ENCODE results near the gene ST8SIA5. TPM values are rescaled to one million over a fixed set of nuclear protein-coding genes. Genes with fewer than 3 reads are reported as not detected.
A peak's percentile ranks its signal among the peaks of the same experiment; 100 is the strongest.

The ST8SIA5 gene
- polyA plus RNA-seq, 1 donor from 2014 or later = 0.93 TPM

DNA sequence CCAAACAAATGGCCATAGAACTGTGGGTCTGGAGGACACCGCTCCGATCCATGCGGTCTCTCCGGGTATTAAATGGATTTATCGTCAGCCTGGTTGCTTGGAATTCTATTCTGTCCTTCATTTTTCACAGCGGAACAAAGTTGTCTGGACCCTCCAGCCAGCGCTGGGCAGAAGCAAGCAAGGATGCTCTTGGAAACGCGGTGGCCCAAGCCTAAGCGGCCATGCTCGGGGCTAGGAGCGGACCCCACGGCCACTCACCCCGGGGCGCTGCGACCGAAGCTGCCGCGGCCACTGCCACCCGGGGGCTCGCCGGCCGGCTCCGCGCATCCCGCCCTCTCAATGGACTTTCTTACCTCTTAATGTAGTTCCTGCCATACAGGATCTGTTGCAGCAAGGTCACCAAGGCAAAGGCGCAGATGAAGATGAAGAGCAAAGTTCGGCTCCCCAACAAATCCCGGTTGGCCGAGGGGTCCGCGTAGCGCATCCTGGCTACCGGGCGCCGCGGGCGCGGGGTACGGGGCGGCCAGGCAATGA lies 761 bp downstream of the ST8SIA5 start:
- Histone ChIP-seq H3K4me3 (ENCODE audit: low read length) (peak overlapping the region; percentile 71), H3K36me3 (ENCODE audit: insufficient read depth, low read length) (no peaks in the 10 kb centered on the region), H3K4me2 (ENCODE audit: low read length) (no peak overlapping the region), H3K27ac (ENCODE audit: low read length) (no peak overlapping the region), H3F3A (ENCODE audit: insufficient read depth, low read length, poor library complexity, severe bottlenecking) (no peaks in the 10 kb centered on the region), H4K20me1 (ENCODE audit: insufficient read depth) (no peaks in the 10 kb centered on the region), H3K79me2 (replicated peaks; ENCODE audit: insufficient read depth, low read length) (no peaks in the 10 kb centered on the region), H3K9me2 (ENCODE audit: insufficient read depth, low read length) (no peaks in the 10 kb centered on the region), H3K9me3 (ENCODE audit: low read length) (no peaks in the 10 kb centered on the region), H2AFZ (ENCODE audit: low read depth, low read length) (no peak overlapping the region), H3K27me3 (ENCODE audit: insufficient read depth, low read depth, low read length) (peaks cover 55% of the 10 kb centered on the region), H3K9ac (ENCODE audit: low read length) (no peak overlapping the region)
- TF ChIP-seq RAD21 (conservative IDR thresholded peaks at IDR 0.05) = no peak
- TF ChIP-seq, protein P1, sequence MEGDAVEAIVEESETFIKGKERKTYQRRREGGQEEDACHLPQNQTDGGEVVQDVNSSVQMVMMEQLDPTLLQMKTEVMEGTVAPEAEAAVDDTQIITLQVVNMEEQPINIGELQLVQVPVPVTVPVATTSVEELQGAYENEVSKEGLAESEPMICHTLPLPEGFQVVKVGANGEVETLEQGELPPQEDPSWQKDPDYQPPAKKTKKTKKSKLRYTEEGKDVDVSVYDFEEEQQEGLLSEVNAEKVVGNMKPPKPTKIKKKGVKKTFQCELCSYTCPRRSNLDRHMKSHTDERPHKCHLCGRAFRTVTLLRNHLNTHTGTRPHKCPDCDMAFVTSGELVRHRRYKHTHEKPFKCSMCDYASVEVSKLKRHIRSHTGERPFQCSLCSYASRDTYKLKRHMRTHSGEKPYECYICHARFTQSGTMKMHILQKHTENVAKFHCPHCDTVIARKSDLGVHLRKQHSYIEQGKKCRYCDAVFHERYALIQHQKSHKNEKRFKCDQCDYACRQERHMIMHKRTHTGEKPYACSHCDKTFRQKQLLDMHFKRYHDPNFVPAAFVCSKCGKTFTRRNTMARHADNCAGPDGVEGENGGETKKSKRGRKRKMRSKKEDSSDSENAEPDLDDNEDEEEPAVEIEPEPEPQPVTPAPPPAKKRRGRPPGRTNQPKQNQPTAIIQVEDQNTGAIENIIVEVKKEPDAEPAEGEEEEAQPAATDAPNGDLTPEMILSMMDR (IDR thresholded peaks at IDR 0.05; ENCODE audit: poor library complexity, severe bottlenecking) = no peak
- TF ChIP-seq POLR2AphosphoS5 (IDR thresholded peaks at IDR 0.05) = no peak
- TF ChIP-seq MXI1 (conservative IDR thresholded peaks at IDR 0.05; ENCODE audit: poor library complexity, severe bottlenecking) = no peak
- TF ChIP-seq SMC3 (conservative IDR thresholded peaks at IDR 0.05; ENCODE audit: poor library complexity) = no peak
- TF ChIP-seq REST (IDR thresholded peaks at IDR 0.05; ENCODE audit: borderline replicate concordance) = no peak
- no peak for TF ChIP-seq EP300 (conservative IDR thresholded peaks at IDR 0.05; ENCODE audit: poor library complexity, severe bottlenecking)
- TF ChIP-seq TAF1 (IDR thresholded peaks at IDR 0.05; ENCODE audit: low read depth) = no peak
- TF ChIP-seq EZH2 (IDR thresholded peaks at IDR 0.05; ENCODE audit: borderline replicate concordance, insufficient read depth, low read length, poor library complexity, severe bottlenecking) = no peak

- H3K27ac ChIP-seq (ENCODE audit: low read length) = no peak overlapping the region
- H3K9ac ChIP-seq (ENCODE audit: low read length) = no peak overlapping the region
These were observed 1.4 kb downstream of the ST8SIA5 start for GRCh38 chr18:46755315-46756024.

More at GRCh38 chr18:46755315-46756024, 1.4 kb downstream of the ST8SIA5 start:
- H3K9me2 ChIP-seq (ENCODE audit: insufficient read depth, low read length) = no peaks in the 10 kb centered on the region
- no peaks in the 10 kb centered on the region for H3K79me2 ChIP-seq (replicated peaks; ENCODE audit: insufficient read depth, low read length)
- H3K4me3 ChIP-seq (ENCODE audit: low read length) = no peak overlapping the region
- TF ChIP-seq, protein P1 (IDR thresholded peaks at IDR 0.05; ENCODE audit: poor library complexity, severe bottlenecking) = no peak
- no peak for TF ChIP-seq EP300 (conservative IDR thresholded peaks at IDR 0.05; ENCODE audit: poor library complexity, severe bottlenecking)
- TF ChIP-seq SMC3 (conservative IDR thresholded peaks at IDR 0.05; ENCODE audit: poor library complexity) = no peak
- no peak for TF ChIP-seq MXI1 (conservative IDR thresholded peaks at IDR 0.05; ENCODE audit: poor library complexity, severe bottlenecking)
- TF ChIP-seq TAF1 (IDR thresholded peaks at IDR 0.05; ENCODE audit: low read depth) = no peak
- no peak for TF ChIP-seq EZH2 (IDR thresholded peaks at IDR 0.05; ENCODE audit: borderline replicate concordance, insufficient read depth, low read length, poor library complexity, severe bottlenecking)
- no peak for TF ChIP-seq RAD21 (conservative IDR thresholded peaks at IDR 0.05)
- no peak for TF ChIP-seq REST (IDR thresholded peaks at IDR 0.05; ENCODE audit: borderline replicate concordance)
- no peak for TF ChIP-seq POLR2AphosphoS5 (IDR thresholded peaks at IDR 0.05)
- no peaks in the 10 kb centered on the region for H3K36me3 ChIP-seq (ENCODE audit: insufficient read depth, low read length)
- peaks cover 55% of the 10 kb centered on the region for H3K27me3 ChIP-seq (ENCODE audit: insufficient read depth, low read depth, low read length)
- no peaks in the 10 kb centered on the region for H4K20me1 ChIP-seq (ENCODE audit: insufficient read depth)
- no peaks in the 10 kb centered on the region for H3F3A ChIP-seq (ENCODE audit: insufficient read depth, low read length, poor library complexity, severe bottlenecking)
- H3K9me3 ChIP-seq (ENCODE audit: low read length) = no peaks in the 10 kb centered on the region
- no peak overlapping the region for H2AFZ ChIP-seq (ENCODE audit: low read depth, low read length)
- no peak overlapping the region for H3K4me2 ChIP-seq (ENCODE audit: low read length)

All from neural cell (in vitro differentiated cells).